Liver (tissue), 9 donors: ENCODE results near the gene PLLP. TPM values are rescaled to one million over a fixed set of nuclear protein-coding genes. Genes with fewer than 3 reads are reported as not detected.

Experiments
- DNase-seq: peaks from one replicate; pipeline ENCODE4 v3.0.0-alpha.2; 2017; ENCODE audit warnings: low spot score
- H3K27ac ChIP-seq, 2 donors: one replicate each; pipeline ENCODE4 v1.7.0; 2013; ENCODE audit warnings: inconsistent platforms in 2 of 2, low read length in 2 of 2, control low read depth in 1 of 2, low read depth in 1 of 2, mild to moderate bottlenecking in 1 of 2
- H3K27me3 ChIP-seq, 4 donors: one replicate each; pipeline versions ENCODE4 v1.6.1 to v1.7.0; 2013; ENCODE audit warnings: low read length in 3 of 4, inconsistent platforms in 1 of 4, mild to moderate bottlenecking in 1 of 4, moderate library complexity in 1 of 4; ENCODE audit not compliant: control insufficient read depth in 4 of 4, insufficient read depth in 4 of 4
- H3K36me3 ChIP-seq, 4 donors: one replicate each; pipeline versions ENCODE4 v1.6.1 to v1.7.0; 2013; ENCODE audit warnings: low read length in 3 of 4, mild to moderate bottlenecking in 3 of 4, low read depth in 1 of 4, moderate library complexity in 1 of 4; ENCODE audit not compliant: control insufficient read depth in 4 of 4, insufficient read depth in 3 of 4
- H3K4me1 ChIP-seq, 4 donors: one replicate each; pipeline versions ENCODE4 v1.6.1 to v1.7.0; 2013; ENCODE audit warnings: low read length in 3 of 4, mild to moderate bottlenecking in 3 of 4, moderate library complexity in 1 of 4; ENCODE audit not compliant: control insufficient read depth in 4 of 4, insufficient read depth in 4 of 4
- H3K4me3 ChIP-seq, 3 donors: one replicate each; pipeline versions ENCODE4 v1.6.1 to v1.7.0; 2013; ENCODE audit warnings: low read length in 3 of 3, control low read depth in 1 of 3, low read depth in 1 of 3, mild to moderate bottlenecking in 1 of 3
- H3K9ac ChIP-seq, 2 donors: one replicate each; pipeline ENCODE4 v1.7.0; 2013; ENCODE audit warnings: low read length in 2 of 2, mild to moderate bottlenecking in 2 of 2, moderate library complexity in 2 of 2, control low read depth in 1 of 2, low read depth in 1 of 2
- H3K9me3 ChIP-seq, 4 donors: one replicate each; pipeline versions ENCODE4 v1.6.1 to v1.7.0; 2013; ENCODE audit warnings: low read length in 3 of 4; ENCODE audit not compliant: control insufficient read depth in 4 of 4
- CTCF ChIP-seq: fragments of 150-350 bp; IDR thresholded peaks from 2 replicates; pipeline ENCODE4 v1.5.1; 2017; ENCODE audit warnings: improper control_type of control experiment, low read depth, low read length; ENCODE audit not compliant: missing input control
- FOXA2 ChIP-seq: IDR thresholded peaks from 2 replicates; pipeline ENCODE4 v1.6.1; 2016; ENCODE audit warnings: antibody characterized with exemption
- HNF4A ChIP-seq, 2 donors: conservative IDR thresholded peaks; 2 replicates each; pipeline ENCODE4 v1.6.1; 2016; ENCODE audit warnings: antibody characterized with exemption in 2 of 2, mild to moderate bottlenecking in 2 of 2
- JUND ChIP-seq, 2 donors: IDR thresholded peaks; 2 replicates each; pipeline ENCODE4 v1.6.1; 2016; ENCODE audit warnings: antibody characterized with exemption in 2 of 2
- MAX ChIP-seq: IDR thresholded peaks from 2 replicates; pipeline ENCODE4 v1.6.1; 2016; ENCODE audit warnings: antibody characterized with exemption
- NR2F2 ChIP-seq: IDR thresholded peaks from 2 replicates; pipeline ENCODE4 v1.6.1; 2016; ENCODE audit warnings: antibody characterized with exemption
- RAD21 ChIP-seq, 2 donors: IDR thresholded peaks; 2 replicates each; pipeline ENCODE4 v1.6.1; 2016; ENCODE audit warnings: antibody characterized with exemption in 2 of 2, mild to moderate bottlenecking in 2 of 2
- REST ChIP-seq: IDR thresholded peaks from 2 replicates; pipeline ENCODE4 v1.6.1; 2016; ENCODE audit warnings: antibody characterized with exemption, mild to moderate bottlenecking
- RXRA ChIP-seq, 2 donors: IDR thresholded peaks; 2 replicates each; pipeline ENCODE4 v1.6.1; 2017 to 2018; ENCODE audit warnings: antibody characterized with exemption in 2 of 2, mild to moderate bottlenecking in 1 of 2
- SP1 ChIP-seq: IDR thresholded peaks from 2 replicates; pipeline ENCODE4 v1.6.1; 2018; ENCODE audit warnings: antibody characterized with exemption, mild to moderate bottlenecking
- TAF1 ChIP-seq: conservative IDR thresholded peaks from 2 replicates; pipeline ENCODE4 v1.6.1; 2016; ENCODE audit warnings: antibody characterized with exemption, mild to moderate bottlenecking
- YY1 ChIP-seq: IDR thresholded peaks from 2 replicates; pipeline ENCODE4 v1.6.1; 2016; ENCODE audit warnings: antibody characterized with exemption, mild to moderate bottlenecking
- ZBTB33 ChIP-seq: IDR thresholded peaks from 2 replicates; pipeline ENCODE4 v1.6.1; 2016; ENCODE audit warnings: antibody characterized with exemption
- WGBS: extraction: QIAGEN DNeasy Blood & Tissue Kit; methylation state at CpG from one replicate; pipeline ENCODE4 v1.1.7; 2013; 5-methylcytosine and 5-hydroxymethylcytosine counted together
- polyA plus RNA-seq, 2 donors: library from polyadenylated mRNA; stranded (reverse) in 1 of 2; unstranded in 1 of 2; fragments of 200-250 nt in 1 of 2; fragments of >200 nt in 1 of 2; fragmentation: Nextera tagmentation in 1 of 2; extraction: Ambion mirVana in 1 of 2; gene quantifications; one replicate each; pipeline versions ENCODE4 v1.2.1 to v1.2.3, GENCODE V29; 2013 to 2015
- total RNA-seq, 2 donors: library from RNA; depleted of rRNA; stranded (reverse); fragments of >200 nt; gene quantifications; one replicate each; pipeline ENCODE4 v1.2.3, GENCODE V29; 2014
- donor health status: healthy.
- donor health status: healthy.
- donor health status: healthy.
- donor health status: healthy.
- donor health status: healthy.

PLLP gene
- total and polyA plus RNA-seq, 4 donors, result 1.4 to 5.2 (median 2.7) TPM

- H3K9me3 ChIP-seq, result no peaks in the 10 kb centered on the region
- no peak for DNase-seq
Measured at GRCh38 chr16:57262841-57263540, 21.5 kb downstream of the PLLP start.

More at GRCh38 chr16:57262841-57263540, 21.5 kb downstream of the PLLP start:
- Histone ChIP-seq H3K27me3 (no peaks in the 10 kb centered on the region), H3K4me3 (no peak overlapping the region), H3K36me3 (no peaks in the 10 kb centered on the region), H3K27ac (no peak overlapping the region), H3K9ac (no peak overlapping the region), H3K4me1 (peaks cover 0 to 4% (median 0%) of the 10 kb centered on the region in 4 donors)
- 89% methylated on average over 17 of the region's 17 CpGs for WGBS
- TF ChIP-seq CTCF (no peak), SP1 (no peak), REST (no peak), RAD21 (IDR thresholded peaks at IDR 0.05) (no peak), MAX (no peak), ZBTB33 (no peak), FOXA2 (no peak), NR2F2 (no peak), HNF4A (conservative IDR thresholded peaks at IDR 0.05) (no peak), JUND (IDR thresholded peaks at IDR 0.05) (no peak), YY1 (no peak), TAF1 (no peak), RXRA (IDR thresholded peaks at IDR 0.05) (no peak)
